Amniotic stem cell (primary cell): ENCODE measurements around the gene DARS1.

Experiments used
- DNase-seq: peaks from one replicate; lab custom pipeline; 2025; lab: John Stamatoyannopoulos, UW

The DARS1 gene

DNA sequence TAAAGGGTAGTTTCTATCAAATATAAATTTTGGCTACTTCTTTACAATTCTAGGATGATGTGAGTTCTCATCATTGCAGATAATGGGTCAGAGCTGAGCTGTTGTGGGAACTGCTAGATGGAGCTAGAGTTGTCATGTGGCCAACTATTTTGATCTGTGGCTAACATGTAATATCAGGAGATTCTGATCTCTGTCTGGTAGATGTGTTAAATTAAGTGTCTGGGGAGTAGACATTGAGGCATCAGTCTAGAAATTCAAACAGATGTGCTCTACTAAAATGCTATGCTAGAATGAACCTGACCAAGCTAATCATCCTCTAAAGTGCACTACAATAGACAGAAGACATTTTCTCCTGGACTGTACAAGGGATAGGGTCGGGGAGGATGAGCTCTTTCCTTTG lies 30.3 kb upstream of the DARS1 start:
- no peak for DNase-seq

DNA sequence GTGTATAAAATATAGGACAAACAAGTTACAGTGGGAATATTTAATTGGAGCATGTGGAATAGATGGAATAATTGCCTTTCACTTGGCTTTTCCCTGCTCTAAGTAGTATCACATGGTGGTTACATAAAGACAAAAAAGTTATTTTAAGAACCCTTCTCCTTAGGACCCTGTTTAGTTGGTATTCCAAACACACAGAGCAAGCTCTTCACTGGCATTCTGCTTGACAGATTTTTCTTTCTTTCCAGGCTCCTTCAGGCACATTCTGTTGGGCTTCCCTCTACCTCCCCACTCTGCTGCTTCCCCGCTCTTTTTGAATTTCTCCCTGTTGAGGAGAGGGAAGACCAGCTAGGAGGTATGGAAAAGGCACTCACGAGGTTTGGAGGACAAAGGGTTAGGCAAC lies 29.0 kb upstream of the DARS1 start:
- no peak for DNase-seq

DNA sequence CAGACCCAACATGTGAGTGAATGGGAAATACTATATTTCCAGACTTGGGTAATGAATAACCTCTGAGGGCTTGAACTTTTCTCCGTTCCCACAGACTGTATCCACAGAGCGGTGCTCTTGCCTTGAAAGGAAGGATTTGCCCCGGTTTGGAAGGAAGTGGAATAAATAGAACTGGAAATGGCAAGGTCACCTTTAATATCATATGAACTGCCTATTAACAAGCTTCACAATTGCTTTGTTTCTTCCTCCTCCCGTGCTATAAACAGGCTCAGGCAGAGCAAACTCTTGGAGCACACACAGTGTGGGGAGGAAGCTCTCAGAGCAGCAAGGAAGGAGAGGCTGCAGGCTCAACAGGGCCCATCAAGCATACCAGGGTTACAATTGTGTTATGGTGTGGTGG lies 28.5 kb upstream of the DARS1 start:
- no peak for DNase-seq

DNA sequence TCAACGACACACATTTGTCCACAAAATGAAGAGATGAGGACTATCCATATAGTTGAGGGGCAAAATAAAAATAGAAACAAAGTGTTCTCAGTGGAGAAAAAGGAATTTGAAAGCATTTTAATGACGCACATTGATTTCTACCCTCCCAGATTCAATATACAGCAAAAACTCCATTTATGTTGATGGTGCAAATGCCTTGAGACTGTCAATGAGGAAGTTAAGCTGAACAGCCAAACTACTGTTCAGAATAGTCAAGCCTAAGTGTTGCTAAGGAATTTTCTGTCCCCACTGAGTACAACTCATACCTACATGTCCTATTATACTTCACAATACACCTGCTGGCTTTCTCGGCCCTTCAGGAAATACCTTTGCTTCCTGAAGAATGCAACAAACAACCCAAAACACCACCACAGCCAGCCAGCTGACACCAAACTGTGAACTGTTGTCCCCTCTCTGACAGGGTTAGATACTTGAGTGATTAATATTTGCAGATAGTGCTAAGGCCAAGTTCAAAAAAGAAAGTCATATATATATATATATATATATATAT lies 27.8 kb upstream of the DARS1 start:
- DNase-seq, result no peak

DNA sequence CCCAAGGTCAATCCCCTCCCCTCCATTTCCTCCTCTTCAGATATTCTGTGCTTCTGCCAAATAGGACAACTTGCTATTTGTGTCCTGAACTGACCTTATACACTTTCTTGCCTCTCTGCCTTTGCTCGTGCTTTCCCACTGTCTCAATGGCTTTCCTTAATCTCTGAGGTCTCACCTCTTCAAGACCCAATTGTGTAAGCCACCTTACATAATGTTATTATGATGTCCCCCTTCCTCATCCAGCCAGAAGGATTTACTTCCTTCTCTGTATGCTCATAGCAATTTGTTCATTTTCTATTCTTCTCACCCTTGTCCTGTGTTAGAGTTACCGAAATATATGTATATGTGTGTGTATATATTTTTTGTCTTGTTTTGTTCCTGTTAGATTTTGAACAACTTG lies 26.9 kb upstream of the DARS1 start:
- no peak for DNase-seq

DNA sequence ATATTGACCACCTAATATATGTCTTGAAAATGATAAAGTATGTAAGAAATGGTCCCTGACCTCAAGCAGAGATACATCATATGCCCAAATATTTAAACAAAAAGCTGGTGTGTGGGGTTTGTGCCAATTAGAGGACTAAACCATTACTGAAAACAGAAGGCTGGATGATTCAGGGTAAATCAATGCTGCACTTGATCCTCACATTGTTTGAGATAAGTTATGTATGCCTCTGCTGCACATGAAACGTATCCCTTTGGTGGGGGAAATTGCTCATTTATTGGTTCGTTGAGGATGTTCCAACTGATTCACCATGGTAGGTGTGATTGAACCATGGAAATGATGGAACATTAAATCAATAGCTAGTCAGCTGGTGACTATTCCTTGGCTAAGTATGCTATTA lies 24.7 kb upstream of the DARS1 start:
- no peak for DNase-seq

DNA sequence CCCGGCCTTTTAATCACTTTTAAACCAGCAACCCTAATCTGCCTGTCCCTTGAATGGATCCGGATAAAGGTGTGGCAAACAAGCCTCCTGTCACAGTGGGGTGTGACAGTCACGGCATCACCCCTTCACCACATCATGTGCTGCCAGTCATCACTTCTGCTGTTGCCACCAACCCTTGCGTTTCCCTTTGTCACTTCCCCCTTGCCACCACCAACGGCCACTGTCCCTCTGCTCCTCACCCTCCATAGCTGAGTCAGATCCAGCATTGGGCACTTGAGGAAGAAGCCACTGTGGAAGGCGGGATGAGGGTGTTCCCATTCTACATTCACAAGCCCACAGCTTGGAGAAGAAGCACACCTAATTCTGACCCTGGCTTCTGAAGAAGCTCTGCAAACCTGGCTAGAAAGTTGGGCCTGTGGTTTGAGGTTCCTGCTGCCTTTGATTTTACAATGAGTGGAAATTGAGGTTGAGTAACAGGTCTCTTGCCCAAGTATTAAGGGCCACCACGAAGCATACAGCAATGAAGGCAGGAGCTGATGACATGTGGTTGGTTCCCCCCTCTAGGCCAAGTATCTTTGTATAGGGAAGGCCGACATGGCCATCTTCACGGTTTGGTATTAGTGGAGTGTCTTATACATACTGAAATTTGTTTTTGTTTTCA lies 22.9 kb upstream of the DARS1 start:
- no peak for DNase-seq

DNA sequence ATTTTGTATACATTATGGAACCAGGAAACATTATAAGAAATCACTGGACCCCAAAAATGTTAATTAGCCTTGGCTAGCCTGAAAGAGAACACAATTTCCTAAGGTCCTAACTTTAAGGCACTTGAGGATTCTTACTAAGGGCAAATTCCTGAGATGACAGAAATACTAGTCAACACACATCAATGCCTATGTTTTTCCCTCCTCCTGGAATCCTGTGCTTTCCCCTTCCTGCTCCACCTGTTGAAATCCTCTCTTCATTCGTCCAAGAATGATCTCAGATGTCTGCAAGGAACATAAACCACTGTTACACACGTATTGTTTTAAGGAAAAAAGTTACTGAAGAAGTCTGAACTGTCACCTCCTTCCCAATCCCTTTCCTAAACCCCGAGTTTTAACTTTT lies 21.2 kb upstream of the DARS1 start:
- DNase-seq, result no peak

DNA sequence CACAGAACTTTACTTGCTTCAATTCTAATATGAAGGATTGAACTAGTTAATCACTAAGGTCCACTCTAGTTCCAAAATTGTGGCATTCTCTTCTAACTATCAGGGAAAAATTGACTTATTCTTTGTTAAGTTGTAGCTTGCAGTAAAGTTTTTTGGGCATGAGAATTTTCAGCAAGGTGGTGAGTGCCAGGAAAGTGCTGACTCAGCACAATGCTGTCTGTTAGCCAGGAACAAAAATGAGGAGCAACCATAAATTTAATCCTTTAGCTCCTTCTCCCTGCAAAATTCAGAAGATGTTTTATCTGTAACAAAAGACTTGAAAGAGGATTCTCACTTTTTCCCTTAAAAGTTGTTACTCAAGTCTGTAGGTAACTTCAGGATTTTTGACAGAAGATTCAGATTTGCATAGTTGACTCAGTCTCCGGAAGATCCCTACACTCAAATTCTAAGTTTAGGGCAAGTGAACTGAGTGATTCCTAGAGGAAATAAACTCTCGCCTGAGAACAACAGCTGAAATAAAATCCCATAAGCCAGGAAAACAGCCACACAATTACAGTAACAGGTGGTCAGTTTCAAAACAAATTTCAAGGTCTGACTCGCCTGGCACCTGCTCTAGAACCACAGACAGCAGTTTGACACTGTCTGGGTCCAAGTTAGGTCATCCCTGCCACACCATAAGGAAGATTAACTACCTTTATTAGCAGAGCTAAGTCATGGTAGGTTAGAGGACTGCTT lies 20.2 kb upstream of the DARS1 start:
- no peak for DNase-seq

DNA sequence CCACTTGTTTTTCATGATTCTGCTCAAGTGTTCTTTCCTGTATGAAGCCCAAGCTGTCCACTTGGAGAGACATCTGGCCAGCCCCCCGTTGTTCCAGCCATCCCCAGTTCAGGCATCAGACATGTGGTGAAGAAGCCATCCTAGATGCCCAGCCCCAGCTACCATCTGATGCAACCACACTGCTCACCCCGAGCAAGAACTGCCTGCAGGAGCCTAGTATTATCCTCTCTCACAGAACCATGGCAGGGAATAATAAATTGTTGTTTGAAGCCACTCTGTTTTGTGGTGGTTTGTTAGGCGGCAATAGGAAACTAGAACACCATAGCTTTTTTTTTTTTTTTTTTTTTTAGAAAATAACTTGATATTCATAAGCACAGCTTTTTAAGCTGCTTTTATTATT lies 19.5 kb upstream of the DARS1 start:
- no peak for DNase-seq

DNA sequence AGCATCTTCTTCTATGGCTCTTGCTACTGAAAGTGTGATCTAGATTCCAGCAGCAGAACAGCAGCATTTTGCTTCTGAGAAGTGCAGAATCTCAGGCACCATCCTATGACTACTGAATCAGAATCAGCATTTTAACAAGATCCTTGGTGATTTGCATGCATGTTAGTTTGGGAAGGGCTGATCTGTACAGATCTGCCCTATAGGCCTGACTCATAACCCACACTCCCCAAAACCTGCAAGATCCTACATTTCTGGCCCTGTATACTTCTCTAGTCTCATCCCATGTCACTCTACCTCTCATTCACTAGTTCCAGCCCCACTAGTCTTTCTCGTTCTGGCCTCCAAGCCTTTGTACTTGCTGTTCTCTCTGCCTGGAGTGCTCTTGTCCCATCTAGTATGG lies 15.7 kb upstream of the DARS1 start:
- DNase-seq, result no peak

DNA sequence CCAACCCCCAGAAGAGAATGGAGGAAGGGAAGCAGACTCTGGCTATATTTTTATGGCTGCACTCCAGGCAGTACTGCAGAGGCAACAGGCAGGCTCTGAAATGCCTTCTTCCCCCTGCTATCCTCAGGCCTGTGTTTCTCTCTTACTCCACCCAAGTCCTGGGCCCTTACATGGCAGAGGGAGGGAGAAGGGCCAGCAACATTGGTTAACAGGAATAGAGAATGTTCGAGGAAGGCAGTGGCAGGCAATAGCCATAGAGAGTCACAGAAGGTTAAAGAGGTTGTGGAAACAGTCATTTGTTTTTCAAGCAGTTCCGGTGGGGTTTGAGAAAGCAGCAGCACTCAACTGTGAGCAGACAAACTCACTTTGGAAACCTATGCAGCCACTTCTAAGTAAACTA lies 15.1 kb upstream of the DARS1 start:
- DNase-seq, result no peak

DNA sequence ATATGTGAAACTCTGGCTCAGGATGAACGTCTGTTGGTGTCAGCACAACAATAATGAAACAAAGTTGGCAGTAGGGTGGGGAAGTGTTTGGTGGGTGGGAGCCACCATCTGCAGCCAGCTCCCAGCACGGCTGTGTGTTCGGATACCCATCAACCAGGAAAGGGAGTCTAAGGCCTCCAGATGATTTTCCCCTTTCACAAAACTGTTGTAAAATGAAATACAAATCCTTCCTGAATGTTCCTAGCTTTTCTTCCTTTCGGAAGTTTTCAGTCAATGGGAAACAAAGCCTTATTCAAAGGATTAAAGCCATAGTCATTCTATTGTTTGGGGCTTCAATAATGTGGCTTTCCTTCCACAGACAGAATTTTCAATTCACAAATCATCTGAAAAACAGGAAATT lies 14.5 kb upstream of the DARS1 start:
- DNase-seq, result no peak

DNA sequence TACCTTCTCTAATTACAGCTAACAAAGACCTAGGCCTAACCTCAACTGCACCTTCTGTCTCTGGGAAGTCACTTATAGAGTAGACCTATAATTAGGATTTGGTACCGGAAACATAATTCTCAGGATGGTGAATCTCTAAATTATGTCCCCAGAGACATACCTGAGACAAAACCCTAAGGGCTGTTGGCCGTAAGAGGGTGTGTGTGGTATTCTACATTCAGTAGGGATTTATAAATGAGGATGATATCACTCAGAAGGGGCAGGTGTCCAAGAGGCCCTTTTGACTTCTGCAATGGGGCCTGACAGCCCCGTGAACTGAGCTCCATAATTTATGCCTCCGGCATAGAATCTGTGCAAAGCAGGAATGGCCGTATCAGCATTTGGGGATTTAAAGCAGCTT lies 13.5 kb upstream of the DARS1 start:
- no peak for DNase-seq

DNA sequence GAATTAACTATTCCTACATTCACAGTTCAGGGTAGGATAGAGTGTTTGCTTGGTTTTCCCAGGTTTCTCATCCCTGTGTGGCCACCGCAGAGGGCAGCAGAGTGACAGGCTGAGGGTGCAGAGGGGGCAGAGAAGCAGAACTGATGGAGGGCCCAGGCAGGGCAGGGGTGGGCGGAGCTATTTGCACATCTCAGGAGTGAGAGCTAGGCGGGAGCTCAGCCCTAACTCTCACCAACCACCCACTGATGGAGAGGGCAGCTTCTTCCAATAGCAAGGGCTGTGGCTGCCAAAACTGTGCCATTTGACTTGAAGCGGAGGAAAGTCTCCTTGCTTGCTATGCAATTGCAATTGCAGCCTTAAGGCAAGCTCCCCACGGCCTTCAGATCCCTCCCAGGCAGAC lies 12.0 kb upstream of the DARS1 start:
- DNase-seq, result no peak

DNA sequence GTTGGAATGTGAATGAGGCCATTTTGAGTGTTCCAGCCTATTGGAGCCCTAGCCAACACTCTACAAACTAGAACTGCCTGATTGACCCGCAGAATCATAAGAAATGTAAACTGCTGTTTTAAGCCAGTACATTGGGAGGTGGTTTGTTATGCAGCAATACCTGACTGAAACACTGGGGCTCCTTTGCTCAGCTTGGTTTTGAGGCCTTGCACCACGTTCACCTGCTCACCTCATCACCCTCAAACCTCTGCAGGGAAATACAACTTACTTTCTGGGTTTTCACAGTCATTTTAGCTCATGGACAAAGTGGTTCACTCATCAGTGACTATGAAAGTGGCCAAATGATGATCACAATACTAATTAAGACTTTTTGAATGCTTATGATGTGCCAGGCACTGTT lies 10.9 kb upstream of the DARS1 start:
- DNase-seq, result no peak

DNA sequence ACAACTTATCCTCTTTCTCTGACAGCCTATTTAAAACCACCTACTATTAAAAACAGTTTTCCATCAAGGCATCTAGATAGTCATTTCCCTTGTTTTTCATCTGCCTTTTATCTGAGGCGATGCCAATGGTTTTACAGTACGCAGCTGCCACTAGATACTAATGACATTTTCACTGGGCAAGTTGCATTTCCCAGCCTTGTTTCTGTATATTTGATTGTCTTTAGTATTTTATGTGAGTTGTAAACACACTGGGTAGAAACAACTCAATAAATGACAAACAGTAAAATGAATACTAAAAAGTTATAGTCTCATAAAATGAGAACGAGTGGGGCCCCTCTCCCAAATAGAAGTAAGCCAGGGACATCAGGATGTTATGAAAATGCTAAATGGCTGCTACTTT lies 8.9 kb upstream of the DARS1 start:
- DNase-seq, result no peak

DNA sequence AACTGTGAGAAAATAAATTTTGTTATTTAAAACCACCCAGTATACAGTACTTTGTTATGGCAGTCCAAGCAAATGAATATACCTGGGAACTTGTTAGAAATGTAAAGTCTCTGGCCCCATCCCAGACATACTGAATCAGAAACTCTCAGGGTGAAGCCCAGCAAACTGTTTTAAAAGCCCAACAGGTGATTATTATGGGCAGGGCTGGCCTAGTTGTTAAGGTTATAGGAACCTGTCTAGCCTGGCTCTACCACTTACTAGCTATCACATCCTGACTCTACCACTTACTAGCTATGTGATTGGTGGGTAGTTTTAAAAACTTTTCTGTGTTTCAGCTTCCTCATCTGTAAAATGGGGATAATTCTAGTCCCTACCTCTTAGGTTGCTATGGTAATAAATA lies 8.0 kb upstream of the DARS1 start:
- no peak for DNase-seq

DNA sequence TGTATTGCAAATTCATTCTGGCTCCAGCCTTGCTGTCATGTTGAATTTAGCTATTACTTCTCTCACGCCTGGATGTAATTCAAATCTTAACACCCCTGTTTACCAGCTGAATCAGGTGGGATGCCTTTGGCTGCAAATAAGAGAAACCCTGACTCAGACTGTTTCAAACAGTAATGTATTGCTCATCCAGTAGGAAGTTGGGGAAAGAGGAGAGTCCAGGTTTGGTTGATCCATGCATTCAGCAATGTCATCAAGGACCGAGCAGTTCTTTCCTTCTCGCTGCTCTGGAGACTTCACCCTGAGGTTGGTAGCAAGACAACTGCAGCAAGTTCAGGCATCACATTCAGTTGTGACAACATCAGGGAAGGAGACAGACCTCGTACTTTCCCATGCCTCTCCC lies 6.4 kb upstream of the DARS1 start:
- DNase-seq, result no peak

DNA sequence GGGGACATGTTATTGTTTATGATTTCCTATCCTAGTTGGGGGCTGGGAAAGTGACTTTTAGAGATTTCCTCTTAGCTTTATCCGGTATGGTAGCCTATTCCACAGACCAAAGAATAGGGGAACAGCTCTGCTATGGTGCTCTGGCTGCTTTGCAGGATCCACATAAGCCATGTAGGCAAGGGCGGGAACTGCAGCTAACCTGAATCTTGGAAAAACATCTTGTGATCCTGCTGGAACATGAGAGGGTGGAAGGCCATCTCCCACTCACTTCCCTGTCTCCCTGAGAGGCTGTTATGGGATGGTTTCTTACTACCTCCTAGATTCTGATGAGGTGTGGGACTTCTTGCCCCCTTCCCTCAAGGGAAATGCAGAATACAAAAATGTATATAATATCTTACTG lies 2.0 kb upstream of the DARS1 start:
- no peak for DNase-seq

DNA sequence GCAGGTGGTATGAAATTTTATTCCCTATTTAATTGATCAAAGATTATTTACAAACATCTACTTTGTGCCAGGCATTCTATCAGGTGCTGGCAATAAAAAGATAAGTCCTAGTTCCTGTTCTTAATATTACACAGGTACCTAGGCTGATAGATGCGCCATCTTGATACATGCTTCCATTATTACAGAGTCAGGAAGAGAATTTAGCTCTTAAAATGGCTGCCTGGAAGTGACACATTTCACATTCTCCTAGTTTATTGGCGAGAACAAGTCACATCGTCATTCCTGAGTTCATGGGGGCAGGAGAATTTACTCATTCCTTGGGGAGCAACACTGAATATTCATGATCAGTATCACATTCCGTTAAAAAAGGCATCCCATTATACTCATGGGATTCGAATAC lies 1.1 kb upstream of the DARS1 start:
- no peak for DNase-seq

DNA sequence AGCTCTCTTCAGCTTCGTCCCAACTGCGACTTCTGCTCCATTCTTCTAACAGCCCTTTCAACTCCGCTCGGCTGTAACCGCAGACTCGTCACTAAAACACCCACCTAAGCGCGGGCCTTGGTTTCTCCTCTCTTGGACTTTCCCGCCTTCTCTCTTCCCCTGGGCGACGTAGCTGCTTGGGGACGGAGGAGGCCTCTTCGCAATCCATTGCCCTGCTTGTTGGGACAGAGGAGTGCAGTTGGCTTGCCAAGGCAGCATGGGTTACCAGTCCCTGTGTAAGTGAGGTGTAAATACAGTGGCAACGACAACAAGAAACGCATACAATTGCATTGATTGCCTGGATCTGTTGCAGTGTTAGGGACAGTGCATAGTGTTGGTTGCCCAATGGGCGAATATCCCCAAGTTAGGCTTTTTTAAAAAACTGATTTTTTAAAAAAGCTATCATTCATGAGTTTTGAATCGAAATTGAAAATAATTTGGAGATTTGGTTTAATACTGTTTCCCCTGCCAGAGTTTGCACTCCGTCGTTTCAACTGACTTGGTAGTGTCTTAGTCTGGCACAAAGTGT lies 484 bp upstream of the DARS1 start:
- DNase-seq, result no peak

DNA sequence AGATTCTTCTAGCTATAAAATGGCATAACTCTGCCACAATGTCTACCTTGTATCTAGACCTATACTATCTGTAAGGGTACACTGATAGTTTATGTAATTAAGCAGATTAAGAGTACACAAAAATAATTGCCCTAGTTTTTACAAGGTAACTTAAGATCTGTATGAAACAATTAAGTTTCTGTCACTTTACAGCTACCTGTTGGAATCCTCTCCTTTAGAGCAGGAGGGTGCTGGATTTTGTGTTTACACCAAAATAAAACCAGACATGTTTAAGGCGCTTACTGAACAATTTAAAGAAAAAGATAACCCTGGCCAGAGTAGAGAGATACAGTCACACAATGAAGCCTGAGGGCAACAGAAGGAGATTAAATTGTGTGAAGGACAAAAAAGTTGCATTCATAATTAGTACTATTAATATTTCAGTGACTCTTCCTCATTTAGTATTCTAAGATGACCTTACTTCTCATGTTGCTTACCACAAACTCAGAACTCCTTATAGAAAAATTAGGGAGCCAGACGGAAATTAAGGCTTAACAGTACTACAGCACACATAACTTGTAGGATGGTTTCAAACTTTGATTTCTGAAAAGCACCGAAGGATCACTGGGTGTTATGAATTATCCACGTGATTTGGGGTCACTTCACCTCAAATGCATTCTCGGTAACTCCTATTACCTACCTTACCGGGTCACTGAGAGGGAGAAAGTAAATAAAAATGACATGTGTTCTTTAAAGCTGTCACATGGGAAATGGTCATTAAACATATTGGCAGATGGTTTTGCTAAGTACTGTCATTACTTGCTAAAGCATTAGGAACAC lies 1.0 kb downstream of the DARS1 start:
- DNase-seq, result no peak
